ENCODE data around the gene PPT2.
"Not testable (repeated sequence)": the region's sequence is repeated elsewhere in the genome, so short reads cannot be mapped to it uniquely, and the experiment has no call there.

Gene PPT2

DNA sequence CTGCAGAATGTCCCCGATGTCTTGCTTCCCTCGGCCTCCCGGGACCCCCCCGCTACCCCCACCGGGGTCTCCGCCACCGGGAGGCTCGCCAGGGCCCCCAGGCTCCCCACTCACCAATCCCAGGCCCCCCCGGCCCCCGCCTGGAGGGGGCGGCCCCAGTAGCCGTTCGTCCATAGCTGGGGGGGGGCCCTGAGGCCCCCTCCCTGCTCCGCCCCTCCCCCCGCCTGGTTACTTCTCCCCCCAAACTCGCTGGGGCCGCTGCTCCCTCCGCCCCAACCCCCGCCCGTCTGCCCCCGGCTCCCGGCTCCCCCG is 35.8 kb downstream of the PPT2 start:
- TF ChIP-seq, protein P1, sequence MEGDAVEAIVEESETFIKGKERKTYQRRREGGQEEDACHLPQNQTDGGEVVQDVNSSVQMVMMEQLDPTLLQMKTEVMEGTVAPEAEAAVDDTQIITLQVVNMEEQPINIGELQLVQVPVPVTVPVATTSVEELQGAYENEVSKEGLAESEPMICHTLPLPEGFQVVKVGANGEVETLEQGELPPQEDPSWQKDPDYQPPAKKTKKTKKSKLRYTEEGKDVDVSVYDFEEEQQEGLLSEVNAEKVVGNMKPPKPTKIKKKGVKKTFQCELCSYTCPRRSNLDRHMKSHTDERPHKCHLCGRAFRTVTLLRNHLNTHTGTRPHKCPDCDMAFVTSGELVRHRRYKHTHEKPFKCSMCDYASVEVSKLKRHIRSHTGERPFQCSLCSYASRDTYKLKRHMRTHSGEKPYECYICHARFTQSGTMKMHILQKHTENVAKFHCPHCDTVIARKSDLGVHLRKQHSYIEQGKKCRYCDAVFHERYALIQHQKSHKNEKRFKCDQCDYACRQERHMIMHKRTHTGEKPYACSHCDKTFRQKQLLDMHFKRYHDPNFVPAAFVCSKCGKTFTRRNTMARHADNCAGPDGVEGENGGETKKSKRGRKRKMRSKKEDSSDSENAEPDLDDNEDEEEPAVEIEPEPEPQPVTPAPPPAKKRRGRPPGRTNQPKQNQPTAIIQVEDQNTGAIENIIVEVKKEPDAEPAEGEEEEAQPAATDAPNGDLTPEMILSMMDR (IDR thresholded peaks at IDR 0.05; ENCODE audit: low read depth, low read length, missing control alignments) = no peak
- no peak for DNase-seq (ENCODE audit: extremely low read depth, low read depth)
- H3K4me3 ChIP-seq (replicated peaks; ENCODE audit: low read depth, low read length) = peak overlapping the region; percentile 77

DNA sequence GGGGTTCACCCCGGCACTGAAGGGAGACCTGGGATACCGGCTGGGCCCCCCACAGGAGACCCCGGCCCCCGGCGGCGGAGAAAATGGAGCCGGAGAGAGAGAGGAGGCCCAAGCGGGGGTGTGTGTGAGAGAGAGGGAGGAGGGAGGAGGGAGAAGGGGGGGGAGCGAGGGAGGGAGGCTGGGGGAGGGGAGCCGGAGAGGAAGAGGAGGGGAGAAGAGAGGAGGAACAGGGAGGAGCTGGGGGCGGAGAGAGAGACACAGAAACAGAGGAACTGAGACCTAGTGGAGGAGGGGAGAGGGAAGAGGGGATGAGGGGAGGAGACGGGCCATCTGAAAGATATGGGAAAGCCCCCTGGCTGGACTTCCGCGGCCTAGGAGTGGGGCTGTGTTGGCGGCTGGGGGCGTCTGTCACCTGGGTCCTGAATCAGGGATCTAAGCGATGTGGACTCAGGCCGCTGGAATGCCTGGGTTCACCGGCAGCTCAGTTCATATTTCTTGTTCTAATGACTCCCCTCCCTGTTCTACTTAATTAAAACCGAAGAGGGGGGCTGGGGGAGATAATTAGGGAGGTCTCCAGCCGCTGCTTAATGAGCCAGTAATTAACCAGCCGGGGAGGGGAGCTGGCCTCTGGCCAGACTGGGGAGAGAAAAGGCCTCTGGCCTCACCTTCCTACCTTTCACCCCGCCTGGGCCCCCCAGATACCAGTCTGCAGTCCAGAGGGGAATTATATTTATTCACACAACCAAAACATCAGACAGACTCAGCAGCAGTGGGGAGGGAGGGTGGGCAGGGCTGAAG is 36.3 kb downstream of the PPT2 start, which contains the start of gene PBX2:
PBX2 (minus strand) TSS at position 149 of the 798 bp plus-strand sequence. CDS start 287 bp downstream, outside the sequence.
- peak within 1 kb of the TSS; percentile 77 for H3K4me3 ChIP-seq (replicated peaks; ENCODE audit: low read depth, low read length)
- DNase-seq (ENCODE audit: extremely low read depth, low read depth) = no peak
- TF ChIP-seq, protein P1 (IDR thresholded peaks at IDR 0.05; ENCODE audit: low read depth, low read length, missing control alignments) = no peak

- TF ChIP-seq, protein P1 (IDR thresholded peaks at IDR 0.05; ENCODE audit: low read depth, low read length, missing control alignments) = no peak
- no peak overlapping the region for H3K4me3 ChIP-seq (replicated peaks; ENCODE audit: low read depth, low read length)
- DNase-seq (ENCODE audit: extremely low read depth, low read depth) = no peak
Measured at GRCh38 chr6:32190911-32191677, 37.2 kb downstream of the PPT2 start.

- H3K4me3 ChIP-seq (replicated peaks; ENCODE audit: low read depth, low read length) = peak overlapping the region; percentile 17; the same call in 1 of the 2 replicates
- DNase-seq (ENCODE audit: extremely low read depth, low read depth) = no peak
- TF ChIP-seq, protein P1 (IDR thresholded peaks at IDR 0.05; ENCODE audit: low read depth, low read length, missing control alignments) = no peak
Measured at GRCh38 chr6:32191696-32192607, 38.0 kb downstream of the PPT2 start.

GRCh38 chr6:32192608-32193039 is 38.7 kb downstream of the PPT2 start, which contains the start of gene GPSM3:
Gene GPSM3, minus strand, starts transcription at chr6:32192643. Its CDS starts 130 bp downstream, at chr6:32192513.
- peak within 1 kb of the TSS; percentile 17 for H3K4me3 ChIP-seq (replicated peaks; ENCODE audit: low read depth, low read length)
- no peak for DNase-seq (ENCODE audit: extremely low read depth, low read depth)

DNA sequence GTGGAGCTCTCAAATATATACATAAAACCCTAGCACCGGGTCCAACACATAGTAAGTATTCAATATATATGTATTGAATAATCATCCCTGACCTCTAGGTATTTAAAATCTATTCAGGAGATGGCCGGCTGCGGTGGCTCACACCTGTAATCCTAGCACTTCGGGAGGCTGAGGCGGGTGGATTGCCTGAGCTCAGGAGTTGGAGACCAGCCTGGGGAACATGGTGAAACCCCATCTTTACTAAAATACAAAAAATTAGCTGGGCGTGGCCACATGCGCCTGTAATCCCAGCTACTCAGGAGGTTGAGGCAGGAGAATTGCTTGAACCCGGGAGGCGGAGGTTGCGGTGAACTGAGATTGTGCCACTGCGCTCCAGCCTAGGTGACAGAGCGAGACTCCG is 39.2 kb downstream of the PPT2 start:
- not testable (repeated sequence) for DNase-seq (ENCODE audit: extremely low read depth, low read depth)
- H3K4me3 ChIP-seq (replicated peaks; ENCODE audit: low read depth, low read length) = peak overlapping the region; percentile 17

More at GRCh38 chr6:32192608-32193039, 38.7 kb downstream of the PPT2 start, which contains the start of gene GPSM3:
- TF ChIP-seq, protein P1 (IDR thresholded peaks at IDR 0.05; ENCODE audit: low read depth, low read length, missing control alignments) = no peak

All from HFF-Myc (cell line).